Non-pigmented ciliary epithelial cell (primary cell): ENCODE data around the gene FTO.

Experiments used
- DNase-seq: peaks from one replicate; pipeline ENCODE4 v3.0.0-alpha.2; 2010; ENCODE audit warnings: low read depth

The FTO gene

DNA sequence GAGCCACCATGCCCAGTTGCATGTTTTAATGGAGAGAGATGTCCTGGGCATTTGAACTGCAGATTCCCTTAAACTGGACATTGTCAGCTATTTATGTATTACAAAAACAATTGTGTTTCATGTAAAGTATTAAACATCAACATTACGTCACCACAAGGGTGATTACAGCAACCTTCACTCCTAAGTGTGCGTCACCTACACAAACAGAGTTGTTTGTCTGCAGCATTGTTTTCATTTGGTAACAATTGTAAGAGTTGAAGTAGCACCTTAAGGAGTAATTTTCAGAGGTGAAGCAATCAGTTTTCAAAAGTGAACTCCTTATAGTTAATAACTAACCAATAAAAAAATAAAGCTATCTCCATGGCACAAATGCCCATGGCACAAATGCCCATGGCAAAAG is 311.2 kb downstream of the FTO start:
- no peak for DNase-seq

DNA sequence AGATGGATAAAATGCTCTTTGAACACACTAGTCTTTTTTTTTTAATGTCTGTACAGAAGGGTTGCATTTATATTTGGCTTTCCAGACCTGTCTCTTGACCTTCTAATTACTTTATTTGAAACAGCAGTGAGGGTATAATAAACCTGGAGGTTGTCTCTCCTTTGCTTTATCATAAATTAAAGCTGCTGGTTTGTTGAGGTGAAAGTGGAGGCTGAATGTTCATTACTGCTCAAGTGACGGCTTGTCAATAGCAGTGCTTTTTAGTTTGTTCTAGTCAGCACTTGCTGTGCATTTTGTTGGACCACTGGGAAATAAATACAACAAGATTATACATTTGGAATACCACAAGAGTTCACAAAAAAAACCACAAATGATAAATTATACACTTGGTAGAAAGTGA is 318.4 kb downstream of the FTO start:
- DNase-seq = no peak

DNA sequence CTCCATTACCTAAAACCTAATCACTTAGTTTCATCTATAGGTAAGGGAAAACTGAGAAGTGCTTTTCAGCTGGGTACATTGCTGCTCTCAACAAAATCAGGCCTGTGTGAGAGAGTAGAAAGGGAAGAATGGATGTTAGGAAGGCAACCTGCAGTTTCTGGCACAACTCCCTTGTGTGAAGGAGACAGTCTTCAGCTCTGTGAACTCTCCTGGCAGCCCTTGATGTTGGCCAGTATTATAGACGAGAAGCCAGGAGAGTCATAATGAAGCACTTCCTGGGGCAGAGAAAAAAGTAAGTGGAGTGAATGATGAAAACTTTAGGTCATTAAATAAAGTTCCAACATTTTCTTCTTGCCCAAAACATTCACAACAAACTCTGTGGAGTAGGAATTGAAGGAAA is 322.5 kb downstream of the FTO start:
- no peak for DNase-seq

DNA sequence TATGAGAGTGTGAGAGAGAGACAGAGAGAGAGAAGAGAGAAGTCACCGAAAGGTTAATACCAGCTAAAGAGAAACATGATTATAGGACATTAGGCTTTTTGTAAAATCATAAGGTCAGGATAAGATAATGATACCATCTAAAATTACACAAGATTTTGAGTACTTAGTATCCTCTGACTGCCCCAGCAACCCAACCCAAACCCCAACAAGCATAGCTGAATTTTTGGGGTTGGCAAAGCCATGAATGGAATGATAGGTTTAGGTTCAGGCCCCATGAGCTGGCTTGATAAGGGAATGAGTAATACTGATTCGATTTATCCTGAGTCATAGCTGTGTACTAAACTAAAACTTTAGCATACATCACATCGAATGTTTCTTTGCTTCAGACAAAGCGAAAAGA is 323.1 kb downstream of the FTO start:
- peak; percentile 80 for DNase-seq

DNA sequence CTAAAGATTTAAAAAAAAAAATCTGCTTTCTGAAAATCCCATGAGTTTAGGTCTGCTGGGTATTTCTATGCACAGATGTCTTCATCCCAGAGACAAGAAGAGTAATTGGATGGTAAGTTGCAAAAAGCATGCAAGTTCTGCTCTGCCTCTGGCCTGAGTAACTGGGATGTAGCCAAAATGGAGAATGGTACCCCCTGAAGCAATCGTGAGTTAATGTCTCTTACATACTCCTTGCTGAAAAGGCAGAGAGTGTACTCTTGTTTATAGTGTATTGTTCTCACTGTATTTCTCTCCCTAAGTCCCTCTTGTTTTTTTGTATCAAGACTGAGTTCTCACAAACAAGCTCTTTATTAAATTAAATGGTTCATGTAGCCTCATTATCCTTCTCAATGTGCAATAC is 323.6 kb downstream of the FTO start:
- no peak for DNase-seq

DNA sequence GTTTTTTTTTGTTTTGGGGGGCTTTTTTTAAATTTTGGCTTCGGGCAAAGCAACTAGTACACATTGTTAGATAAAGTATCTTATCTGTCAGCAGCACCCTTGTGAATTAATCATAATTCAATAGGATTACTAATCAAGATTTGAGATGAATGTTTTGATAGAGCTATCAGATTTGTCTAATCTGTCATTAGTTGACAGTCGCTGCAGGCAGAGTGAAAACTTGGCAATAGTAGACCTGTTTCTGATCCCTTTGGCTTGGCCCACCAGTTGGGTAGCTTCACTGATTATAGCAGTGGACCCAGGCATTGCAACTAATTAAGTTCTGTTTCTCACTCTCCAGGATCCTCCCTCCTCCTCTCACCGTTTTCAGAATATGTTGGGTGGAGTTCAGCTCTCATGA is 324.0 kb downstream of the FTO start:
- no peak for DNase-seq

DNA sequence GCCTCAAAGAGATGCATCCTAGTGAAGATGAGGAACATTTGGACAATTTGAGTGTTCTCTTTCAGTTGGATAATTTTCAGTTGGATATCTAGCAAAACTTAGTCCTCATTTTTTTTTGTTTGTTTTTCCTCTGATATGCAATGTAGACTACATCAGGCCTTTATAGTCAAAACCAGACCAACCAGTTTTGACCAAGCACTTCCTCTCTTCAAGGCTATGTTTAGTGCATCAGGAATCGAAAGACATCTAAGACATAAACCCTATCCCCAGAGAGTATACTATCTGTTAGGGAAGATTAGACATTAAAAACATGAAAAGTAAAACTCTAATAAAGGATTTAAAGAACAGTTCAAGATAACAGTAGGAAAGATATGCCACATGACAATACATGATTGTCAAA is 326.5 kb downstream of the FTO start:
- no peak for DNase-seq

DNA sequence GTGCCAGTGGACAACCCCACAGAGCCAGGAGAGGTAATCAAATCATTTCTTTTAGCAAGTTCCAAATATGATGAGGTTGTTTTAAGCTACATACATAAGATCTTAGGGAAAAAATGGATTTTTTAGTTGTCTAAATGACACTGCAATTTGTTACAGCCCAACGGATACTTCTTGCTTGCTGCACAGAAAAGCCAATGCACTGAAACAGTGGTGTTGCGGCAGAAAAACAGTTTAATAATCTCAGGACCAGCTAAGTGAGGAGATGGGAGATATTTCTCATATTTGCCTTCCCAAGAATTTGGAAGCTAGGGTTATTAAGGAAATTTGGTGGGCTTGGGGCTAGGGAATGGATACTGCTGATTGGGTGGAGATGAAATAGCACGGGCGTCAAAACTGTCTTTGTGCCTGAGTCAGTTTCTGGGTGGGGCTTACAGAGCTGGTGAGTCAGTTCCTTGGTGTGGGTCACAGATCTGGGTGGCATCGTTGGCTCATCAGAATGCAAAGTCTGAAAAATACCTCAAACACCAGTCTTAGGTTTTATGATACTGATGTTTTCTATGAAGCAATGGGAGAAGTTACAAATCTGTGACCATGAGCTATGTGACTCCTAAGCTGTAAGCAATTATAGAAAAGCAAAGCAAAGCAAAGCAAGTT is 327.3 kb downstream of the FTO start:
- DNase-seq = no peak

DNA sequence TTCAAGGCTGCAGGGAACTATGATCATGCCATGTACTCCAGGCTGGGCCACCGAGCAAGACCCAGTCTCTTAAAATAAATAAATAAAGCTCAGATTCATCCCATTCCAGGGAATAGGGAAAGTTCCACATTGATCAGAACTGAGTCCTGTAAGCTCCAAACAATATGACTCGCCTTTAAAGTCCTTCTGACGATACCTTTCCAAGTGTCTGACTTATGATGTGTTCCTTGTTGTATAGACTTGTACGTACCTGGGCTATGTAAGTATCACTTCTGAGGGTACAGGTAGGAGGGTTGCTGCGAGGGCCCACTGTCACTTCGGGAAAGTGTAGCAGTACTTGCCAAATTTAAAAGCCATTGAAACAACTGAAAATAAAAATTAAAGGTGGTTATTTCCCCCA is 329.8 kb downstream of the FTO start:
- DNase-seq = no peak

DNA sequence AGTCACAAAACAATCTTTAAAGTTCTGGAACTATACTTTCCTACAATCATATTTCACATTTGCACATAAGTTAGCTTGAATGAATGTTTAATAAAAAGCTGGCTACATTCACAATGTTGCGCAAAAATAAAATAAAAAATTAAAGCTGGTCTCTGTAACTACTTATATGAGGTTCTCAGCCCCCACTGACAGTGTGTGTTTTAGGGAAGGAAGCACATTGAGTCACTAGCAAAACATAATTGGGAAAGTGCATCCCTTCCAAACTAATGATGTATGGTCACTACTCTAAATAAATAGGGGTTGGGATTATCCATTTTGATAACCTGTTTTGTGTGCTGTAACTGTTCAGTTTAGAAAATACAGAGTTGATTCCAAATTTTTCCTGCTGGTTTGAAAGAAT is 330.7 kb downstream of the FTO start:
- DNase-seq = no peak

DNA sequence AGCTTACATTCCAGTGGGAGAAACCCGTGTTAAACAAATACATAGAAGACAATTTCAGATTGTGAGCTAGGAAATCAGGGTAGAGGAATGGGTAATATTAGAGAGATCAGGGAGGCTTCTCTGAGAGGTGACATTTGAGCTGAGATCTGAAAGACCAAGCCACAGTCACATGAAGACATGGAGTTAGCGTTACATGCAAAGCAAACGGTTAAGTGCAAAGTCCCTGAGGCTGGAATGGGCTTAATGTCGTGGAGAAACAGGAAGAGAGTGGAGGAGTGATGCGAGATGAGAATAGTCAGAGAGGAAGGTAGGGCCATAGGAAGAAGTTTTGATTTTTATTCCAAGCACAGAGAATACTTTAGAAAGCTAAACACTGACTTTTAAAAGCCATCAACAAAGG is 336.5 kb downstream of the FTO start:
- no peak for DNase-seq

DNA sequence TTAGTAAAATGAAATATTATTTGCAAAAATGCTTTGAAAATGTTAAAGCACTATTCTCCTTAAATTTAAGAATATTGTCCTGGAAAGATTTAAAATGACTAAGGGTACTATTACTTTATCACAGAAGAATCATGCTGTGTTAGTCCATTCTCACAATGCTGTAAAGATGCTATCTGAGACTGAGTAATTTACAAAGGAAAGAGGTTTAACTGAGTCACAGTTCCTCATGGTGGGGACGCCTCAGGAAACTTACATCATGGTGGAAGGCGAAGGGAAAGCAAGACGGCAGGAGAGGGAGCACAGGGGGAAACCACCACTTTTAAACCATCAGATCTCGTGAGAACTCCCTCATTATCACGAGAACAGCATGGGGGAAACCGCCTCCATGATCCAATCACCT is 337.0 kb downstream of the FTO start:
- DNase-seq = no peak

DNA sequence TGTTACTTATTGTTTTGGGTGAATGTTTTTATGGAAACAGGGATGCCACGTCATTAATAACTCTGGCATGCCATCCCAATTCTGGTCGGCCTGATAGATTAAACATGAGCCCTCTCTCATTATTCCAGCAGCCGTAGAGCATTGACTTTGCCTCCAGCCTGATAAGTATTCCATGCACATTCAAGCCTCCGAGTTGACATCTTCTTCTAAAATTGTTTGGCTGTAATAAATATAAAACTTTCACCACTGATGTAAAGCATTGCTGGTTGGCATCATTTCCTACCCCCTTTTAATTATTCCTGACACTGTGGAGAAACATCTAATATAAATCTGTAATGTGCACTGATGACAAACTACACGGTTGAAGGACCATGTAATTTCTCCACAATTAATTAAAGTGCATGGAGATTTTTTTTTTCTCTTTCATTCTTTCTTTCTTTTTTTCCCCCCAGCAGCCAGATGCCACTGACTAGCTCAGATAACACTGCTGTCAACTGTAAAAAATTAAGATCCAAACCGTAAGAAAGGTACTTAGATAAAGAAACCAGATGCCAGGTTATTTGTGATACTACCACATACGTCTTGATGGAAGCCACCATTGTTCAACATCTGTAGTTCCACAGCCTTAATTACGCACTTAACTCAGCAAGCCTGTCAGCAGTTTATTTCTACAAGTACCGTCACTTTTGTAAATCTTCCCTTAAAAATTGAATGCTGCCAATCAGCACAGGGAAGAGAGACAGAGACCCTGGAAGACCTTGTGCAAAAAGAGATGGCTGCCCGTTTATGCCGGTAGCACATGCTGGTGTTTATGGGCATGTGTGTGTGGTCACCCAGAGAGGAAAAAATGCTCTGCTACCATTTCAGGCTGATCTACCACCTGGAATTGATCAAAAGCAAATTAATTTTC is 344.9 kb downstream of the FTO start:
- DNase-seq = no peak

DNA sequence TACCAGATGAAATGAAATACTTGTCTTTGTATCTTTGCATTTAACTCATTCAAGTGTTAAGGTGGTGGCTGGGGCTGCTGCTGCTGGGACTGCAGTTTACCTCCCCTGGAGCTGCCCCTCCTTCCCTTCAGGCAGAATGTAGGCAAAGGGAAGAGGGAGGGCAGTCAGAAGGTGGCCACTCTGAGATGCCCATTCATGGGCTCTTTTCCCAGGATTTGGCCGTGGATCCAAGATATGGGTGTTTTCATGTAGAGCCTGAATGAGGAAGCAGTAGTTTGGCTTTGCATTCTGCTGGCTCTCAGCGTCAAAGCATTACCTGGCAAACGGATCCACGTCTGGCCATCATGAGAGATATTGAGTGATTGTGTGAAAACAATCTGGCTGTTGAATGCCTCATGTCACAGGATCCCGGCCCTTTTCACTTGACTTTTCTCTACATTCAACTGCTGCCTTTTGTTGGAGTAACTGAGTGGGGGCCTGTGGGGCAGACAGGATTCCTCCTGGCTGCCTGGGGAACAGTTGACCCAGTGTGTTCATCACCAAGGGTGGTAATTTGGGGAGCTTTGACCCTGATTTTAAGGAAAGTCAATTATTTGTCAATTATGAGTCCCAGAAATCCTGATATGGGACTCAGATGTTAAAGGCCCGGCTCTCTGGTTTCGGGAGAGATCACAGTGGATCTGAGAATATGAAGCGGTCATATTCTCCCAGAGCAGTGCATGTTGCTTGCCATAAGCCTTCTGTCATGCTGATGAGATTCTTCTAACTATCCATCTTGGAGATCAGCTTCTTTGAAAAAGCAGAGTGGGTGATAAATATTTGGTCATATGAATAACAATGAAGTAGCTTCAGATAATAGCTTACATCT is 345.9 kb downstream of the FTO start:
- DNase-seq = no peak

DNA sequence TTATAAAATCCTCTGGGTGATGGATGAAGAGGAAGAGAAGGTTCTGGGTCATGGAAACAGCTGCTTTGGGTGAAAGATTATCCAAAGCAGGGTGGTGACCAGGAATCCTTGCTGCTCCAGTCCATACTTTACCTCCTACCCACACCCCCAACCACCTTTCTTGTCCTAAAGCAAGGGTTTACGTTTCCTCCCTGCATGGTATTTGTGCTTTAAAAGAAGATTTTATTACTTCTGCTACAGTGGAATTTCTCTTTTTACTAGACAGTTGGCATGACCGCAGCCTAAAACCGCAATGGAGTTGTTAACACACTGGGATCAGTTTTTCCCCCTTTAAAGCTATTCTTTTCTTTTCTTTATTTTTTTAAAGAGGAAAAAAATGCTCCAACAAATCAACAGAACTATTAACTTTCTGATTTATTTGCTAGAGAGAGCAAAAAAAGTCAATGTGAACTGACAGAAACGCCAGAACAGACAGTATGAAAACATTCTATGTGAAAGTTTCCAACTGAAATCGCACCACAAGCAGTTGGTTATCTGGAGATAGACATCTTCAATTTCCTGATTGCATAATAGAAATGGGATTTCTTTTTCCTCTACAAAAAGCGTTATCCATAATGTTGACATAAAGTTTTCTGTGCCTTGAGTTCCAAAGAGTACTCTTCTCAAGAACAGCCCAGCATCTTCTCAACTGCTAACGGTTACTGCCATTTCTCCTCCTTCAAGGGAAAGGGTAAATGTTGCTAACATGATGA is 346.7 kb downstream of the FTO start:
- DNase-seq = no peak

DNA sequence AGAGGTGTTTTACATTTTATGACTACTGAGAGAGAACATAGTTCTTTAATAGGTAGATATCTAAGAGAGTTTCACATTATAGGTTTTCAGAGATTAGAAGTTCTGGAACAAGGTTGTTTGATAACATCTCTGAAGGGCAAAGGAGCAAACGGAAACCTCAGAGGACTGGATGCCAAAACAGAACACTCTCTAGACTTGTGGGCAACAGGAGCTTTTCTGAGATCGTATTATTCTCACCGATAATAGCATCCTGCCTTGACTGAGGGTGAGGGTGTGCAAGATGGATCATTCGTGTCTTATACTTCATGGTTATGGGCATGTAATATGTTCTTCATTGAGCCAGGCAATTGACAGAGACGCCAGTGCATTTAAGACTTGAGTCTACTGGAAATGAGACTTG is 347.9 kb downstream of the FTO start:
- no peak for DNase-seq

DNA sequence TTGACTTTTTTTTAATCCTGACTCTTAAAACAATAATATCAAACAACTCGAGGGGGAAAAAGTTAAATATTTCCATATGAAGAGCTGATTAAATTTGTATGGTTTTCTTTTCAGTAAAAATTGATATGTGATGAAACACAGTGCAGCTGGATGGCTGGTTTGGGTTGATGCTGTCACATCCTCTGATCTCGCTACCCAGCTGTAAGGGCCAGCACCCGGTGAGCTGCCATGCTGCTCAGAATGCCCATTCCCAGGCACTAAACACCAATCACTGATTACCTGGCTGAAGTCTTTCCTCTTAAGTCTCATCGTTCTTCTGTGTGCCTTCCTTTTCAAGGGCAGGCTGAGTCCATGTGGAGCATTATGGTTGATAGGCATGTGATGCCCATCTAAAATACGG is 348.3 kb downstream of the FTO start:
- no peak for DNase-seq

DNA sequence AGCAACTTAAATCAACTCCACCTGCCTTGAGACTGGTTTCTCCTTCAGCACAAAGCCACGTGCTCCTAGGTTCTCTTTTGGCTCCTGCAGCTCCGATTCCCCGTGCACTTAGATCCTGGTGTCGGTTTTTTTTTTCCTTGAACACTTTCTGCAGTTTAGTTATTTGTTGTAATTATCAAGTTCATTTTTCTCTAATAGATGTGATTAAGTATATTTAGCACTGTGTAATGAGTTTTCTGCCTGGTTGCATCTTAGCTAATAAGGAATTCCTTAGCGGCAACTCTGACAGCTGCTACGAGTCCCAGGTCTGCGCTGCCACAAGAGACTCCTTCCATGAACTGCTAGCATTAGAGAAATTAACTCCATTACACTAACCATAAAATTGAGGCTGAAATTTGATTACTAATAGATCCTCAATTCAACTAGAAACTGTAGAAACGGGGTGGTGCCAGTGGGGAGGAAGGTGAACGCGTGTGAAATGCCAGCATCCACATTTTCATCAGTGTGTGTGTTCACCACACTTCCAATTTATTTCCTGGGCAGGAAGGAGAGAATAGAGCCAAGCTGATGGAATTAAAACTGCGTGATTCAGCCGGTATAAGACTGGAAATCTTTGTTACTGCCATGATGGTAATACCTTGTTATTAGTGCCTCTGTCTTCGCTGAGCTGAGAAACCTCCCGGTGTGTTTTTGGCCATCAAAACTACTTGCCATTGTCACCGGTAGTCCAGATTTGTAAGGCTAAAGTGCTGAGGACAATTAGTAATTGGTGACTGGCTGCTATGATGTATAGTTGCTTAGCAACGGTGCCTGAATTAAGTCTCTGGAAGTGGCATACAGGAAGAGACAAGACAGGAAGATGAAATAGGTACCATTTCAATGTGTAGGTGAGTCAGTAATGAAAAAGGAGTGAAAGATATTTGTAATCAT is 350.2 kb downstream of the FTO start:
- no peak for DNase-seq

DNA sequence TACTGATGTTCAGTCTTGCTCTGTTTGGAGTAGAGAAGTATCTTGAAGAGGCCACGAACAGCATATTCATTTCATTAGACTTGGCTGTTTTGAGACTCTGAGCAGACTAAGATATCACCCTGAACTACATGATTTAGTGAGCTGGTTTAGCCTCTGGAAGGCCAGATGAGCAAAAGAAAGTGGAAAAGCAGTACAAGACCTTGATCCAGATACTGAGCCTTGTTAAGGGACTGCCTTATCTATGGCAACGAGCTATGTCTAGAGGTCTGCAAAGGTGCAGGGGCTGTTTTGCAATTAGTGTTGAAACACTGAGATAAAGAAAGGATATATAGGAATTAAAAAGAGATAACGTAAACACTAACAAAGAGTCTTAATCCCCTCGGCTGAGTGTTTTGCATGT is 351.2 kb downstream of the FTO start:
- DNase-seq = no peak

DNA sequence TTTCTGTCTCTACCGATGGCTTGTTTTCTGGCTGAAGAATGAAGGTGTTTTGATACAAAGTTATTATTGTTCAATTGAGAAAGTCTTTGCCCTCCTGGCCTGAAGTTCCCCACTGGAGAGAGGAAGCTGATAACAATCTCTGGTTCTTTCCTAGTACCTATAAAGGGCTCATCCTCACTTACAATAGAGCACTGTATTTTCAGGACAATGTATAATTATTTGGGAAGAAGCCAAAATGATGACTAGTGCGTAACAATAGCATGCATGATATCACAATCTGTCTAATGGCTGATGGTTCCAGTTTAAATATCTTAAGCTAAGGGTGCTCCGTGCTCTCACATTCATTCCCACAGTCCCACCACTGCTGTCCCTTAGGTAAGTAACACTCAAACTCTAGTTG is 351.9 kb downstream of the FTO start:
- DNase-seq = no peak

DNA sequence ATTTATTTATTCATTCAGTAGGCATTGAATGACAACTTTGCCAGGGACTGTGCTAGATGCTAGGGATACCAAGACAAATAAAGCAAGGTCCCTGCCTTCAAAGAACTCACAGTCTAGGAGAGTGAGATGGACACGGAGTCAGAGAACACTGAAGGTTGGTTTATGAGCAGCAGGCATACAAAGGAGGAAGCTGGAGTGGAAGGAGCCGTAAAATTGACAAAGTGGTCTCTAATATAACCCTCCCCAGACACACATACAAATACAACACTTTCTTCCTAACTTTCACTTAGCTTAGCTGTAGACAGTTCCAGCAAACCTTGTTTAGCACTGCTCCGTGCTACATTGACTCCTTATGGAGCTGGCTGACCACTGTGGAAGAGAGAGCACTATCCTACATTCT is 353.0 kb downstream of the FTO start:
- no peak for DNase-seq
